GM20431 (cell line): ENCODE data around the gene TERT.
"Not testable (repeated sequence)": the region's sequence is repeated elsewhere in the genome, so short reads cannot be mapped to it uniquely, and the experiment has no call there.

ENCODE experiments used
- in situ Hi-C: fragments of 300-500 bp; cut with MseI, MboI; formaldehyde crosslinking; loops from one replicate; pipeline ENCODE4 v1.15.0; 2020; ENCODE audit warnings: low sequenced_read_pairs; ENCODE audit not compliant: unreplicated experiment

Gene TERT

GRCh38 chr5:1282131-1282992 is 12.5 kb downstream of the TERT start:
- in situ Hi-C loops = no loop called here

GRCh38 chr5:1281038-1281882 is 13.6 kb downstream of the TERT start:
- in situ Hi-C loops = no loop called here

- in situ Hi-C loops = no loop called here
Observed at GRCh38 chr5:1280177-1281037, 14.5 kb downstream of the TERT start.

- in situ Hi-C loops = no loop called here
Observed at GRCh38 chr5:1279443-1280151, 15.3 kb downstream of the TERT start.

GRCh38 chr5:1278656-1279442 is 16.0 kb downstream of the TERT start:
- in situ Hi-C loops = no loop called here

GRCh38 chr5:1278216-1278615 is 16.7 kb downstream of the TERT start:
- in situ Hi-C loops = no loop called here

- in situ Hi-C loops = no loop called here
Observed at GRCh38 chr5:1277781-1278180, 17.1 kb downstream of the TERT start.

GRCh38 chr5:1277331-1277730 is 17.5 kb downstream of the TERT start:
- in situ Hi-C loops = no loop called here

GRCh38 chr5:1276930-1277329 is 17.9 kb downstream of the TERT start:
- in situ Hi-C loops = no loop called here

GRCh38 chr5:1275397-1276391 is 19.2 kb downstream of the TERT start:
- in situ Hi-C loops = not testable (repeated sequence)

- in situ Hi-C loops = no loop called here
Observed at GRCh38 chr5:1274471-1274870, 20.4 kb downstream of the TERT start.

- in situ Hi-C loops = no loop called here
Observed at GRCh38 chr5:1273745-1274144, 21.1 kb downstream of the TERT start.

GRCh38 chr5:1272201-1272600 is 22.7 kb downstream of the TERT start:
- in situ Hi-C loops = no loop called here

GRCh38 chr5:1270933-1271914 is 23.6 kb downstream of the TERT start:
- in situ Hi-C loops = no loop called here

GRCh38 chr5:1270426-1270825 is 24.4 kb downstream of the TERT start:
- in situ Hi-C loops = no loop called here

- in situ Hi-C loops = no loop called here
Observed at GRCh38 chr5:1268666-1269065, 26.2 kb downstream of the TERT start.

GRCh38 chr5:1268056-1268455 is 26.8 kb downstream of the TERT start:
- in situ Hi-C loops = no loop called here
